Endodermal cell (in vitro differentiated cells): ENCODE measurements around the gene ACTBL2. TPM values are rescaled to one million over a fixed set of nuclear protein-coding genes. Genes with fewer than 3 reads are reported as not detected.

Experiments used
- DNase-seq: peaks from one replicate; pipeline ENCODE4 v3.0.0-alpha.2; 2017
- H3K27ac ChIP-seq: 2 replicates; pipeline ENCODE4 v1.5.1; 2013; ENCODE audit warnings: mild to moderate bottlenecking, low read depth, low read length, moderate library complexity
- H3K27me3 ChIP-seq: 2 replicates; pipeline ENCODE4 v1.6.1; 2013; ENCODE audit warnings: mild to moderate bottlenecking, low read length, moderate library complexity; ENCODE audit not compliant: insufficient read depth, control insufficient read depth, poor library complexity, severe bottlenecking
- H3K36me3 ChIP-seq: 2 replicates; pipeline ENCODE4 v1.7.0; 2013; ENCODE audit warnings: mild to moderate bottlenecking, low read length, moderate library complexity; ENCODE audit not compliant: control insufficient read depth, insufficient read depth
- H3K4me1 ChIP-seq: one replicate; pipeline ENCODE4 v1.7.0; 2013; ENCODE audit warnings: low read length; ENCODE audit not compliant: control insufficient read depth, insufficient read depth
- H3K4me3 ChIP-seq: 2 replicates; pipeline ENCODE4 v1.5.1; 2013; ENCODE audit warnings: mild to moderate bottlenecking, low read length, moderate library complexity
- H3K9ac ChIP-seq: 2 replicates; pipeline ENCODE4 v1.6.1; 2013; ENCODE audit warnings: mild to moderate bottlenecking, low read length, moderate library complexity; ENCODE audit not compliant: poor library complexity, severe bottlenecking; ENCODE audit errors: extremely low read depth
- H3K9me3 ChIP-seq: 2 replicates; pipeline ENCODE4 v1.6.1; 2013; ENCODE audit warnings: mild to moderate bottlenecking, low read length, moderate library complexity; ENCODE audit not compliant: control insufficient read depth
- H3K27ac Mint-ChIP-seq: 2 replicates; pipeline ENCODE4 v1.8.0; 2020; ENCODE audit warnings: mixed read lengths
- H3K27me3 Mint-ChIP-seq: 2 replicates; pipeline ENCODE4 v1.8.0; 2021; ENCODE audit warnings: mild to moderate bottlenecking, mixed read lengths; ENCODE audit not compliant: insufficient read depth
- H3K36me3 Mint-ChIP-seq: 2 replicates; pipeline ENCODE4 v1.8.0; 2020; ENCODE audit warnings: low read depth, mixed read lengths
- H3K4me1 Mint-ChIP-seq: 2 replicates; pipeline ENCODE4 v1.8.0; 2020; ENCODE audit warnings: mixed read lengths
- H3K4me3 Mint-ChIP-seq: 2 replicates; pipeline ENCODE4 v1.8.0; 2020; ENCODE audit warnings: mild to moderate bottlenecking, moderate library complexity, mixed read lengths
- H3K9me3 Mint-ChIP-seq: 2 replicates; pipeline ENCODE4 v1.8.0; 2020; ENCODE audit warnings: mild to moderate bottlenecking, mixed read lengths
- WGBS, 2 experiments: methylation state at CpG; one replicate each; pipeline versions ENCODE4 v1.1.5 to v1.1.7; 2013; ENCODE audit warnings: missing lambda C conversion rate in 2 of 2, mixed read lengths in 1 of 2; ENCODE audit not compliant: insufficient coverage in 1 of 2, insufficient read length in 1 of 2; 5-methylcytosine and 5-hydroxymethylcytosine counted together
- total RNA-seq, 2 donors: library from RNA; stranded (reverse); fragmentation: NEBNext Ultra II Directional in 1 of 2; extraction: Animal tissue kit (Norgen Biotek cat#: 25700) in 1 of 2; gene quantifications; 2 replicates in 1 of 2; 3 replicates in 1 of 2; pipeline ENCODE4 v1.2.1, GENCODE V29; 2021
- TF ChIP-seq, protein P1 (sequence below): fragments of 200-600 bp; sonication (generic); conservative IDR thresholded peaks from 2 replicates; pipeline ENCODE4 v1.5.0; 2021; ENCODE audit warnings: antibody characterized with exemption, mild to moderate bottlenecking

ACTBL2 gene
- total RNA-seq, 2 donors from 2014 or later: not detected

DNA sequence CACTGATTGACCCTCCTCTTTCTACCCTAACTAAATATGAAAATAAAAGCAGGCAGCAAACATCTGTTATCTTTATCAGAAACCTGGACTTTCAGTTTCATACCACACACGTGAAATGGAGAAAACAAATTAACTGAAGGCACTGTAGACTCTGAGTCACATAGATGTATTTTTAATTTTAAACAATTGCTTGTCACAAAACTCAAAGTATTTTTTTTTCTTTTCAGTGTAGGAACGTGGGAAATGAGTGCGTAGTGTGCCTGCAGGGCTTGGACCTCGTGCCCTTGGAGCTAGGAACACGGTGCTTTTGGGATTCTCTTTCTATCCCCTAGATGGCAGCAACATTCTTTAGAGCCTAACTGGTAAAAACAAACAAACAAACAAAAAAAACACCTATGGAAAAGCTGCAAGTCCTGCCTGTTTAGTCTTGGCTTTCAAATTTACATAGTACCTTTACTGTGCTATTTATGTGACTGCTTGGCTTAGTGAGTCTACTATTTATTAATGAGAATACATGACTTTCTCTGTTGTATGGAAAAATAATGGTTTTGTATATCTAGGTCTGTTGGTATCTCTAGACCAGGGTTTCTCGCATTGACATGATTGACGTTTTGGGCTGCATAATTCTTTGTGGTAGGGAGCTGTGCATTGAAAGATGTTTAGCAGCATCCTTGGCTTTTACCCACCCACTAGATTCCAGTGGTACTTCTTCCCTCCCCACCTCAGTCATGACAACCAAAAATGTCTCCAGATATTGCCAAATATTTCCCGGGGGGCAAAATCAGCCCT lies 16.8 kb upstream of the ACTBL2 start:
- Histone ChIP-seq H3K36me3 (no peaks in the 10 kb centered on the region), H3K4me3 (no peak overlapping the region), H3K27ac (no peak overlapping the region), H3K4me1 (peaks cover 4% of the 10 kb centered on the region), H3K27me3 (peaks cover 20% of the 10 kb centered on the region), H3K9ac (no peak overlapping the region), H3K9me3 (no peaks in the 10 kb centered on the region)
- no peak overlapping the region for H3K27ac Mint-ChIP-seq
- peak; percentile 66 for DNase-seq
- TF ChIP-seq, protein P1, sequence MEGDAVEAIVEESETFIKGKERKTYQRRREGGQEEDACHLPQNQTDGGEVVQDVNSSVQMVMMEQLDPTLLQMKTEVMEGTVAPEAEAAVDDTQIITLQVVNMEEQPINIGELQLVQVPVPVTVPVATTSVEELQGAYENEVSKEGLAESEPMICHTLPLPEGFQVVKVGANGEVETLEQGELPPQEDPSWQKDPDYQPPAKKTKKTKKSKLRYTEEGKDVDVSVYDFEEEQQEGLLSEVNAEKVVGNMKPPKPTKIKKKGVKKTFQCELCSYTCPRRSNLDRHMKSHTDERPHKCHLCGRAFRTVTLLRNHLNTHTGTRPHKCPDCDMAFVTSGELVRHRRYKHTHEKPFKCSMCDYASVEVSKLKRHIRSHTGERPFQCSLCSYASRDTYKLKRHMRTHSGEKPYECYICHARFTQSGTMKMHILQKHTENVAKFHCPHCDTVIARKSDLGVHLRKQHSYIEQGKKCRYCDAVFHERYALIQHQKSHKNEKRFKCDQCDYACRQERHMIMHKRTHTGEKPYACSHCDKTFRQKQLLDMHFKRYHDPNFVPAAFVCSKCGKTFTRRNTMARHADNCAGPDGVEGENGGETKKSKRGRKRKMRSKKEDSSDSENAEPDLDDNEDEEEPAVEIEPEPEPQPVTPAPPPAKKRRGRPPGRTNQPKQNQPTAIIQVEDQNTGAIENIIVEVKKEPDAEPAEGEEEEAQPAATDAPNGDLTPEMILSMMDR: peak; percentile 88
- H3K4me1 Mint-ChIP-seq: peaks cover 4% of the 10 kb centered on the region
- no peaks in the 10 kb centered on the region for H3K36me3 Mint-ChIP-seq
- no peak overlapping the region for H3K4me3 Mint-ChIP-seq
- H3K9me3 Mint-ChIP-seq: no peaks in the 10 kb centered on the region
- peaks cover 20% of the 10 kb centered on the region for H3K27me3 Mint-ChIP-seq
- 59 to 80% methylated on average over 1 to 8 of the region's 8 CpGs for WGBS, 2 experiments

DNA sequence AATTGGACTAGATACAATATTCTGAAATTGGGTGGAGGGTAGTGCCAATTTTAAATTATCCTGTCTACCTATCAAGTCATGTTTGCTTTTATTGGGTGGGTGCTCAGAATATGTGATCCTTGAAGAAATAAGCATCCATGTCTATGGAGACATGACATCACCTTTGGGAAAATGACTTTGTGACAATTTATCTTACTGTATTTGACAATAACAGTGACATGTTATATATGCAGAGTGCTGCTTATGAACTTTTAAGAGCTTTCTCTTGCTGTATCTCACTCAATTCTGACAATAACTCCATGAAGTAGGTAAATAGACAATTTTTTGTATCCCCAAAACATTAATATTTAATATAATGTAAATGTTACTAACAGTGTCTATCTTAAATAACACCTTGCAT lies 15.1 kb upstream of the ACTBL2 start:
- Histone ChIP-seq H3K4me3 (no peak overlapping the region), H3K4me1 (peaks cover 7% of the 10 kb centered on the region), H3K9ac (no peak overlapping the region), H3K27ac (no peak overlapping the region), H3K9me3 (no peaks in the 10 kb centered on the region), H3K36me3 (no peaks in the 10 kb centered on the region), H3K27me3 (peaks cover 20% of the 10 kb centered on the region)
- TF ChIP-seq, protein P1: no peak
- Mint-ChIP-seq H3K36me3 (no peaks in the 10 kb centered on the region), H3K9me3 (no peaks in the 10 kb centered on the region), H3K27me3 (peaks cover 20% of the 10 kb centered on the region), H3K27ac (no peak overlapping the region), H3K4me1 (peaks cover 5% of the 10 kb centered on the region), H3K4me3 (no peak overlapping the region)
- no peak for DNase-seq

DNA sequence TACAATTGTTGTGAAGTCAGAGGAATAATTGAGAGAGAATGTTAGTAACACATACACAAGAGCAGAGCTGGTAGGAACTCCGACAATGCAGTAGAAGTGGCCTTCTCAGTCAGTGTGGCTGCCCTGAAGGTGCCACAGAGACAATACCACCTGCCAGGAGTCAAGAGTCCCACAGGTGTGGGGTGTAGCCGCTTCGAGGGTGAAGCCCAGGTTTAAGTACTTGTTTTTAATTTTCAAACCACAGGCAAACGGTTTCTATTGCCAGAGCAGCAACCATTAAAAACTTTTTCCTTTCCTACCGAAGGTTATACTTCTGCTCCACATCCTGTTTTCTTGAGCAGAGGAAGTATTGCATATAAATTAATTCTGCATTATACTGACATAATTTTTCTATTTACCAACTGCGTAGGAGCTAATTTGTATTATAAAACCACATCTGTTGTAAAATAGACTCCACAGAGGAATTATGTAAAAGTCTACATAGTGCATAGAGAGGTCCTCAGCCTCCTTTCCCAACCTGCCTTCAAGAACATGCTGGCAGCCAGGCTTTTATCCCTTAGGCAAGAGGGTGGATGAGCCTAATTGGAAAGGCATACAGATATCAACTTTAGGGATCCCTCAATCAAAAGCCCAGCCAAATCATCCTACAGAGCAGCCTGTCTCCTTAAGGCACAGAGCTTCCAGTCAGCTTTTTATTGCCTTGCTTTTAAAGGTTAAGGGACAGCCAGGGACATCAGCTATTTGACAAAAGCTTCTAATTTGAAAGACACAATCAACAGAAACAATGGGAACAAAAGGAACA lies 12.9 kb upstream of the ACTBL2 start:
- H3K4me1 Mint-ChIP-seq: peaks cover 5% of the 10 kb centered on the region
- H3K9me3 ChIP-seq: no peaks in the 10 kb centered on the region
- no peak overlapping the region for H3K4me3 Mint-ChIP-seq
- no peak for DNase-seq
- TF ChIP-seq, protein P1: no peak
- H3K9me3 Mint-ChIP-seq: no peaks in the 10 kb centered on the region
- no peak overlapping the region for H3K9ac ChIP-seq
- H3K36me3 Mint-ChIP-seq: no peaks in the 10 kb centered on the region
- peaks cover 11% of the 10 kb centered on the region for H3K27me3 Mint-ChIP-seq
- H3K4me3 ChIP-seq: no peak overlapping the region
- H3K4me1 ChIP-seq: peaks cover 7% of the 10 kb centered on the region
- no peaks in the 10 kb centered on the region for H3K36me3 ChIP-seq
- H3K27me3 ChIP-seq: peaks cover 13% of the 10 kb centered on the region
- no peak overlapping the region for H3K27ac ChIP-seq
- WGBS, 2 experiments: 93 to 97% methylated on average over 2 to 6 of the region's 6 CpGs
- H3K27ac Mint-ChIP-seq: no peak overlapping the region
